ENCODE data around the gene BLZF1.
"Not testable (repeated sequence)": the region's sequence is repeated elsewhere in the genome, so short reads cannot be mapped to it uniquely, and the experiment has no call there.

The BLZF1 gene

DNA sequence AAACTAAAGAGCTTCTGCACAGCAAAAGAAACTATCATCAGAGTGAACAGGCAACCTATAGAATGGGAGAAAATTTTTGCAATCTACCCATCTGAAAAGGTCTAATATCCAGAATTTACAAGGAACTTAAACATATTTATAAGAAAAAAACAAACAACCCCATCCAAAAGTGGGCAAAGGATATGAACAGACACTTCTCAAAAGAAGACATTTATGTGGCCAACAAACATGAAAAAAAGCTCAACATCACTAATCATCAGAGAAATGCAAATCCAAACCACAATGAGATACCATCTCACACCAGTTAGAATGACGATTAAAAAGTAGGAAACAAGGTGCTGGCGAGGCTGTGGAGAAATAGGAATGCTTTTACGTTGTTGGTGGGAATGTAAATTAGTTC is 33.3 kb upstream of the BLZF1 start:
- H3K9ac ChIP-seq (ENCODE audit: low read length in 2 of 2); H3K27ac ChIP-seq (ENCODE audit: low read length); H3K4me3 ChIP-seq (ENCODE audit: low read length in 2 of 2); H3K4me1 ChIP-seq (ENCODE audit: control insufficient read depth, insufficient read depth, low read length); H3K36me3 ChIP-seq (ENCODE audit: control insufficient read depth in 2 of 2, insufficient read depth in 2 of 2, low read length in 2 of 2); H3K9me3 ChIP-seq (ENCODE audit: control insufficient read depth in 2 of 2, low read length in 2 of 2); H3K27me3 ChIP-seq (ENCODE audit: control insufficient read depth in 1 of 2, insufficient read depth in 2 of 2, low read length in 2 of 2): not testable (repeated sequence)

DNA sequence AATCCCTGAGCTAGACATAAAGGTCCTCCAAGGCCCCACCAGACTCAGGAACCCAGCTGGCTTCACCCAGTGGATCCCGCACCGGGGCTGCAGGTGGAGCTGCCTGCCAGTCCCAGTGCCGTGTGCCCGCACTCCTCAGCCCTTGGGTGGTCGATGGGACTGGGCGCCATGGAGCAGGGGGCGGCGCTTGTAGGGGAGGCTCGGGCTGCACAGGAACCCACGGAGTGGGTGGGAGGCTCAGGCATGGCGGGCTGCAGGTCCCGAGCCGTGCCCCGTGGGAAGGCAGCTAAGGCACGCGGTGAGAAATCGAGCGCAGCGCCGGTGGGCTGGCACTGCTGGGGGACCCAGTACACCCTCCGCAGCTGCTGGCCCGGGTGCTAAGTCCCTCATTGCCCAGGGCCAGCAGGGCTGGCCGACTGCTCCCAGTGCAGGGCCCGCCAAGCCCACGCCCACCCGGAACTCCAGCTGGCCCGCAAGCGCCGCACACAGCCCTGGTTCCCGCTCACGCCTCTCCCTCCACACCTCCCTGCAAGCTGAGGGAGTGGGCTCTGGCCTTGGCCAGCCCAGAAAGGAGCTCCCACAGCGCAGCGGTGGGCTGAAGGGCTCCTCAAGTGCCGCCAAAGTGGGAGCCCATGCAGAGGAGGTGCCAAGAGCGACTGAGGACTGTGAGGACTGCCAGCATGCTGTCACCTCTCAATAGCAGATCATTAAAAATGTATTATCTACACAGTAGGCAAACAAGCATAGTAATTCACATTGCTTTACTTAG is 30.9 kb upstream of the BLZF1 start:
- not testable (repeated sequence) for H3K4me3 ChIP-seq (ENCODE audit: low read length in 2 of 2); H3K9ac ChIP-seq (ENCODE audit: low read length in 2 of 2); H3K27me3 ChIP-seq (ENCODE audit: control insufficient read depth in 1 of 2, insufficient read depth in 2 of 2, low read length in 2 of 2); H3K9me3 ChIP-seq (ENCODE audit: control insufficient read depth in 2 of 2, low read length in 2 of 2); H3K27ac ChIP-seq (ENCODE audit: low read length); H3K36me3 ChIP-seq (ENCODE audit: control insufficient read depth in 2 of 2, insufficient read depth in 2 of 2, low read length in 2 of 2); H3K4me1 ChIP-seq (ENCODE audit: control insufficient read depth, insufficient read depth, low read length)

DNA sequence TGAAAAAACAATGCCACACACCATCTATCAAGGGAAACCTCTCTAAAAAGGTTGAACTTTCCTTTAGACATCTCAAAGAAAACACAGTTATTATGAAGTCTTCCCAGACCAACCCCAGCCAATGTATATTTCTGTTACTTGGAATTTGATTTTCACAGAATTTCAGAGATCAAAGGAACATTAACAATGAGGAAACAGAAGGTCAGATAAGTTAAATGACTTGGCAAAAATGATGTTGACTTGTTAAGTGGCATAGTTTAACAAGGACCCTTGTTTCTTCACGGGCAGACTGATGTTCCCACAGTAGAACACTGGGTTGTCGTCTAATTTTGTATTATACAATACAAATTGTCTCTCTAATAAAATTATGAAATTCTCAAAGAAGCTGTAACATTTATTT is 29.4 kb upstream of the BLZF1 start:
- H3K4me1 ChIP-seq (ENCODE audit: control insufficient read depth, insufficient read depth, low read length), result no peaks in the 10 kb centered on the region
- H3K4me3 ChIP-seq (ENCODE audit: low read length in 2 of 2), result no peak overlapping the region
- H3K27me3 ChIP-seq (ENCODE audit: control insufficient read depth in 1 of 2, insufficient read depth in 2 of 2, low read length in 2 of 2), result no peaks in the 10 kb centered on the region
- no peaks in the 10 kb centered on the region for H3K36me3 ChIP-seq (ENCODE audit: control insufficient read depth in 2 of 2, insufficient read depth in 2 of 2, low read length in 2 of 2)
- no peak overlapping the region for H3K9ac ChIP-seq (ENCODE audit: low read length in 2 of 2)
- no peak overlapping the region for H3K27ac ChIP-seq (ENCODE audit: low read length)
- H3K9me3 ChIP-seq (ENCODE audit: control insufficient read depth in 2 of 2, low read length in 2 of 2), result no peaks in the 10 kb centered on the region

DNA sequence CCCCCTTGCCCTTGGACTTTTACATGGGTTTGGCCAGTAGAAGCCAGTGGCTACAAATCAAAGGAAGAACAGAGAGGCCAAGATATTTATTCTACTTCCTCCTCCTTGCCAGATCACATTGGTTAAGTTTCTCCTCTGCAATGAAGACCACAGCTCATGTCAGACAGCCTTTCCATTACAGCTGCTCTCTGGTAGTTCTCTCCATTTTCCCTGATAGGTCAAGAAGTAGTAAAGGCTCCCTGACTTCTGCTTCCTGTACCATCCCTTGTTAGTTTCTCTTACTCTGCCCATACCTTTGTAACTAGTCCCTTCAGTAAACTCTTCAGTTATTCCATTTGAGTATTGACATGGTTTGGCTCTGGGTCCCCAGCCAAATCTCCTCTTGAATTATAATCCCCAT is 28.2 kb upstream of the BLZF1 start:
- no peaks in the 10 kb centered on the region for H3K9me3 ChIP-seq (ENCODE audit: control insufficient read depth in 2 of 2, low read length in 2 of 2)
- H3K4me1 ChIP-seq (ENCODE audit: control insufficient read depth, insufficient read depth, low read length), result no peaks in the 10 kb centered on the region
- no peaks in the 10 kb centered on the region for H3K27me3 ChIP-seq (ENCODE audit: control insufficient read depth in 1 of 2, insufficient read depth in 2 of 2, low read length in 2 of 2)
- H3K9ac ChIP-seq (ENCODE audit: low read length in 2 of 2), result no peak overlapping the region
- no peak overlapping the region for H3K4me3 ChIP-seq (ENCODE audit: low read length in 2 of 2)
- no peaks in the 10 kb centered on the region for H3K36me3 ChIP-seq (ENCODE audit: control insufficient read depth in 2 of 2, insufficient read depth in 2 of 2, low read length in 2 of 2)
- no peak overlapping the region for H3K27ac ChIP-seq (ENCODE audit: low read length)

DNA sequence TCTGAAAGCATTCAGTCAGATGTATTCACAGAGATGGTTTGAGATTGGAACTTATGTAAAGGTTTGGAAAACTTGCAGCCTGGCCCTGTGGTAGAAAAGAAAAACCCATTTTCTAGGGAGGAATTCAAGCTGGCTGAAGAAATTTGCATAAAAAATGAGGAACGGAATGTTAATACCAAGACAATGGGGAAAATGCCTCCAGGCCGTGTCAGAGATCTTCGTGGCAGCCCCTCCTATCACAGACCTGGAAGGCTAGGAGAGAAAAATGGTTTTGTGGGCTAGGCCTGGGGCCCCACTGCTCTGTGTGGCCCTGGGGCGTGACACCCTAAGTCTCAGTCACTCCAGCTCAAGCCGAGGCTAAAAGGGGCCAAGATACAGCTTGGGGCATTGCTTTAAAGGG is 27.1 kb upstream of the BLZF1 start:
- H3K4me1 ChIP-seq (ENCODE audit: control insufficient read depth, insufficient read depth, low read length), result no peaks in the 10 kb centered on the region
- no peaks in the 10 kb centered on the region for H3K36me3 ChIP-seq (ENCODE audit: control insufficient read depth in 2 of 2, insufficient read depth in 2 of 2, low read length in 2 of 2)
- no peak overlapping the region for H3K9ac ChIP-seq (ENCODE audit: low read length in 2 of 2)
- no peak overlapping the region for H3K4me3 ChIP-seq (ENCODE audit: low read length in 2 of 2)
- H3K9me3 ChIP-seq (ENCODE audit: control insufficient read depth in 2 of 2, low read length in 2 of 2), result no peaks in the 10 kb centered on the region
- H3K27ac ChIP-seq (ENCODE audit: low read length), result no peak overlapping the region
- no peaks in the 10 kb centered on the region for H3K27me3 ChIP-seq (ENCODE audit: control insufficient read depth in 1 of 2, insufficient read depth in 2 of 2, low read length in 2 of 2)

DNA sequence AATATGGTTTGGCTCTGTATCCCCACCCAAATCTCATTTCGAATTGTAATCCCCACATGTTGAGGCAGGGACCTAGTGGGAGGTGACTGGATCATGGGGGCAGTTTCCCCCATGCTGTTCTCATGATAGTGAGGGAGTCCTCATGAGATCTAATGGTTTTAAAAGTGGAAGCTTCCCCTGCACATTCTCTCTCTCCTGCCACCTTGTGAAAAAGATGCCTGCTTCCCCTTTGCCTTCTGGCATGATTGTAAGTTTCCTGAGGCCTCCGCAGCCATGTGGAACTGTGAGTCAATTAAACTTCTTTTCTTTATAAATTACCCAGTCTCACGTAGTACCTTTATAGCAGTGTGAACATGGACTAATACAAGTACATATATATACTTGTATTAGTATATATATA is 25.9 kb upstream of the BLZF1 start:
- H3K4me1 ChIP-seq (ENCODE audit: control insufficient read depth, insufficient read depth, low read length); H3K4me3 ChIP-seq (ENCODE audit: low read length in 2 of 2); H3K27me3 ChIP-seq (ENCODE audit: control insufficient read depth in 1 of 2, insufficient read depth in 2 of 2, low read length in 2 of 2); H3K36me3 ChIP-seq (ENCODE audit: control insufficient read depth in 2 of 2, insufficient read depth in 2 of 2, low read length in 2 of 2); H3K9ac ChIP-seq (ENCODE audit: low read length in 2 of 2); H3K27ac ChIP-seq (ENCODE audit: low read length); H3K9me3 ChIP-seq (ENCODE audit: control insufficient read depth in 2 of 2, low read length in 2 of 2): not testable (repeated sequence)

DNA sequence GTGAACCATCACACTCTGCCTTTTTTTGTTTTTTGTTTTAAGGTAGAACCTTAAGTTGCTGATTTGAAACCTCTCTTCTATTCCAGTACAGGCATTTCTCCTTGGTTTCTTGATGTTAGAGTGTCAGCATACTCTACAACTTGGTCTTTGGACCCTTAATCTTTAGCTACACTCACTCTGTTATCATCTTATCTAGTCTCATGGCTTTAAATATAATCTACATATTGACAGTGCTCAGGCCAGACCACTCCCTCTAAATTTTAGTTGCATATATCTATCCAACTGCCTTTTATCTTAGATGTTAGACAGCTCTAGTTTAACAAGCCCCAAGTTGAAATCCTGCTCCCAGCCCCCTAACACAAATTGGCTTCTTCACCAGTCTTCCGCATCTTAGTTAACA is 22.5 kb upstream of the BLZF1 start:
- no peaks in the 10 kb centered on the region for H3K4me1 ChIP-seq (ENCODE audit: control insufficient read depth, insufficient read depth, low read length)
- no peaks in the 10 kb centered on the region for H3K27me3 ChIP-seq (ENCODE audit: control insufficient read depth in 1 of 2, insufficient read depth in 2 of 2, low read length in 2 of 2)
- H3K27ac ChIP-seq (ENCODE audit: low read length), result no peak overlapping the region
- no peaks in the 10 kb centered on the region for H3K36me3 ChIP-seq (ENCODE audit: control insufficient read depth in 2 of 2, insufficient read depth in 2 of 2, low read length in 2 of 2)
- H3K9me3 ChIP-seq (ENCODE audit: control insufficient read depth in 2 of 2, low read length in 2 of 2), result no peaks in the 10 kb centered on the region
- H3K4me3 ChIP-seq (ENCODE audit: low read length in 2 of 2), result no peak overlapping the region
- H3K9ac ChIP-seq (ENCODE audit: low read length in 2 of 2), result no peak overlapping the region

DNA sequence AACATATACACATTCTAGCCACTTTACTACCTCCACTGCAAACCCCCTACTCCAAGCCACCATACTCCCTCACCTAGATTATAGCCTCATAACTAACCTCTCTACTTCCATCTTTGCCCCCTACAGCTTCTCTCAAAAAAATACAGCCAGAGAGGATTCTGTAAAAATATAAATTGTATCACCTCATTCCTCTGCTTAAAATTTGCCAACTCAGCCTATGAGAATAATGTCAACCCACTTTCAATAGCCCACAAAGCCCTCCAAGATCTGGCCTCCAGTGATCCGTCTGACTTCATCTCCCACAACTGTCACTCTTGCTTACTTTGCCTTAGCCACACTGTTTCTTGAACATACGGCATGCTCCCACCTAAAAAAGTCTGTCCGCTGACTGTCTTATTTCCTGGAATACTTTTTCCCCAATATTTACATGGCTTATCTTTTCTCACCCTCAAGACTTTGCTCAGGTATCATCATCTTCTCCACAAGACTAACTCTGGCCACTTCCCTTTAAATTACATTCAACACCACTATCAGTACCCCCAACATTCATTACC is 21.9 kb upstream of the BLZF1 start:
- Histone ChIP-seq H3K27me3 (ENCODE audit: control insufficient read depth in 1 of 2, insufficient read depth in 2 of 2, low read length in 2 of 2) (no peaks in the 10 kb centered on the region), H3K4me1 (ENCODE audit: control insufficient read depth, insufficient read depth, low read length) (no peaks in the 10 kb centered on the region), H3K9me3 (ENCODE audit: control insufficient read depth in 2 of 2, low read length in 2 of 2) (no peaks in the 10 kb centered on the region), H3K4me3 (ENCODE audit: low read length in 2 of 2) (no peak overlapping the region), H3K9ac (ENCODE audit: low read length in 2 of 2) (no peak overlapping the region), H3K27ac (ENCODE audit: low read length) (no peak overlapping the region), H3K36me3 (ENCODE audit: control insufficient read depth in 2 of 2, insufficient read depth in 2 of 2, low read length in 2 of 2) (no peaks in the 10 kb centered on the region)

DNA sequence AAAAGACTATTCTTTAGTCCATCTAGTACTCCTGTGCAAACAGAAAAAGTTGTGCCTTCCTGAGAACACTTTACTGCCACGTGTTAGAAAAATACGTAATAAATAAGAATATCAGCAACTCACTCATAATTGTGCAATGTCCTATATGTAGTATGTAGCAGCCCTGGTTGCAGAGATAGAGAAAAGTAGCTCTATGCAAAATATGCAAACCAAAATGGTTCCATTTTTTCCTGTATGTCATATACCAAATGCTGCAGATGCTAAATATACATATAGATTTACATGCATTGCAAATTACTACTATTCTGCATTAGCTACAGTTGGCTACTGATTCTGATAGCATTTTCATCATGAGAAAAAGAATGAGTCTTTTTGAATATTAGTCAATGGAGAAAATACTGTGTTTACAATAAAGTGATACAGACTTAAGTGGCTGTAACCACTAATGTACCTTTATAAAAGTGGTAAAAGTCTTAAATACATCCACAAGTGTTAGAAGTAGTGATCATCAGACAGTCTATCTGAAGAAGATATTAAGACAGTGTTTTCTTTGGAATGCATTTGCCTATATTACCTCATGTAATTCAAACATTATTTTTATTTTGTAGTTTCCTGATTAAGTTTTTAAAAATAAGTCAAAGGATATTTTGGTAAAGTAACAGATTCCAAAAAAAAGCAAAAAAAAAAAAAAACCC is 20.2 kb upstream of the BLZF1 start:
- H3K9ac ChIP-seq (ENCODE audit: low read length in 2 of 2), result no peak overlapping the region
- H3K36me3 ChIP-seq (ENCODE audit: control insufficient read depth in 2 of 2, insufficient read depth in 2 of 2, low read length in 2 of 2), result no peaks in the 10 kb centered on the region
- H3K4me1 ChIP-seq (ENCODE audit: control insufficient read depth, insufficient read depth, low read length), result no peaks in the 10 kb centered on the region
- H3K9me3 ChIP-seq (ENCODE audit: control insufficient read depth in 2 of 2, low read length in 2 of 2), result no peaks in the 10 kb centered on the region
- H3K27me3 ChIP-seq (ENCODE audit: control insufficient read depth in 1 of 2, insufficient read depth in 2 of 2, low read length in 2 of 2), result no peaks in the 10 kb centered on the region
- no peak overlapping the region for H3K4me3 ChIP-seq (ENCODE audit: low read length in 2 of 2)
- no peak overlapping the region for H3K27ac ChIP-seq (ENCODE audit: low read length)

DNA sequence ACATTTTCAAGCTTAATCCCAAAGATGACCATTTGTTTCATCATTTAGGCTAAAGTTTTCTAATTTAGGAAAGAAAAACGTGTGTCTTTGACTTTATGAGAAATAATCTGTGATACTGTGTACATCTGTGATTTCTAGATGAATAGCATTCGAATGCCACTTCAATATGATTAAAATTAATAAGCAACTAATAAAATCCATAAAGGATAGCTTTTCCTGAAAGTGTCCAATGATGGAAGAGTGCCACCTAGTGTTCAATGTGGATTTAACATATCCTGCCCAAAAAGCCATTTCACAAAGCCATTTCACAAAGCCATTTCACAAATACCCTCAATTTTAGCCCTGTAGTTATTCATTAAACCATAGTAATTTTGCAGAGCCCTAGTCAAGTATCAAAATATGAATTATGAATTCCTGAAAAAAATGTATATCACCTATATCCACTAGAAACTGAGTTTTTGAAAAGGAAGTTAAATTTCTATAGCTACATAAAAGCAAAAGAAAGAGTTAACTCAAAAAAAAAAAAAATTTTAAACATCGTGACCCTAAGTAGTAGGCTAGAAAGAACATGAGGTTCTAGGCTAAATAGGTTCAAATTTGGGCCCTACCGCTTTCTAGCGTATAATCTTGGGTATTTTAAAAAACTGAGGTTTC is 19.5 kb upstream of the BLZF1 start:
- H3K4me1 ChIP-seq (ENCODE audit: control insufficient read depth, insufficient read depth, low read length), result no peaks in the 10 kb centered on the region
- H3K27ac ChIP-seq (ENCODE audit: low read length), result no peak overlapping the region
- H3K27me3 ChIP-seq (ENCODE audit: control insufficient read depth in 1 of 2, insufficient read depth in 2 of 2, low read length in 2 of 2), result no peaks in the 10 kb centered on the region
- no peaks in the 10 kb centered on the region for H3K9me3 ChIP-seq (ENCODE audit: control insufficient read depth in 2 of 2, low read length in 2 of 2)
- no peak overlapping the region for H3K9ac ChIP-seq (ENCODE audit: low read length in 2 of 2)
- H3K36me3 ChIP-seq (ENCODE audit: control insufficient read depth in 2 of 2, insufficient read depth in 2 of 2, low read length in 2 of 2), result no peaks in the 10 kb centered on the region
- H3K4me3 ChIP-seq (ENCODE audit: low read length in 2 of 2), result no peak overlapping the region

DNA sequence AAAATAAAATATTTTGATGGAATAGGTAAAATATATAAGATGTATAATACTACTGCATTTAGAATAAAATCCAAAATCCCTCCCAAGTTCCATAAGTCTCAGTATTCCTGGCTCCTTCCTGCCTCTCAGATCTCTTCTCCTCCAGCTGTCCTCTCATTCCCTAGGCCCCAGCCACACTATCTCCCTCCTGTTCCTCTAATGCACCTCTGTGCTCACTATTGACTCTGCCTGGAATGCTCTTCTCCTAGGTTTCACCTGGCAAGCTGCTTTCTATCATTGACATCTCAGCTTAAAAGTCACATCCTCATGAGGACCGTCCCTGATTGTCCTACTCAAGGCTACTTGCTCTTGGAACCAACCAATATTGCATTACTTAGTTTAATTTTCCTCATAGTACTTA is 7.6 kb upstream of the BLZF1 start:
- Histone ChIP-seq H3K4me3 (ENCODE audit: low read length in 2 of 2) (no peak overlapping the region), H3K4me1 (ENCODE audit: control insufficient read depth, insufficient read depth, low read length) (no peaks in the 10 kb centered on the region), H3K27me3 (ENCODE audit: control insufficient read depth in 1 of 2, insufficient read depth in 2 of 2, low read length in 2 of 2) (no peaks in the 10 kb centered on the region), H3K9me3 (ENCODE audit: control insufficient read depth in 2 of 2, low read length in 2 of 2) (no peaks in the 10 kb centered on the region), H3K36me3 (ENCODE audit: control insufficient read depth in 2 of 2, insufficient read depth in 2 of 2, low read length in 2 of 2) (peaks cover 0 to 2% of the 10 kb centered on the region in 2 donors), H3K27ac (ENCODE audit: low read length) (no peak overlapping the region), H3K9ac (ENCODE audit: low read length in 2 of 2) (no peak overlapping the region)

Measured in stomach smooth muscle (tissue), 2 donors.